ENCODE data around the gene GPBAR1. TPM values are rescaled to one million over a fixed set of nuclear protein-coding genes. Genes with fewer than 3 reads are reported as not detected.

GPBAR1 gene
- total and polyA plus RNA-seq, 4 experiments from 2014 or later: 0.17 to 1.2 (median 0.67) TPM

- DNase-seq: no peak
- intact Hi-C loops (cut with micrococcal nuclease): no loop called here
- Histone ChIP-seq H3K36me3 (ENCODE audit: insufficient read depth, low read length) (no peaks in the 10 kb centered on the region), H3K9me3 (ENCODE audit: control insufficient read depth in 1 of 2, low read length in 2 of 2) (no peaks in the 10 kb centered on the region), H3K27me3 (ENCODE audit: insufficient read depth, low read length) (no peaks in the 10 kb centered on the region), H3K4me1 (ENCODE audit: insufficient read depth, low read length) (peaks cover 29% of the 10 kb centered on the region), H3K27ac (ENCODE audit: low read depth, low read length) (no peak overlapping the region), H3K4me3 (ENCODE audit: low read length in 2 of 2) (no peak overlapping the region)
- CTCF ChIA-PET (ENCODE audit: partially characterized antibody): interaction anchor here (2.0 to 20.1 kb wide), 4 partner anchors 9 to 101 kb away, joined by 21 to 446 read pairs (median 94); partner anchors contain the start of genes AAMP, CATIP and PNKD
- Mint-ChIP-seq H3K9me3 (no peaks in the 10 kb centered on the region), H3K27ac (peak overlapping the region in 6 of 7 donors; percentile 50 to 94 (median 60)), H3K4me3 (peak overlapping the region in 2 of 8 donors; percentile 30 to 46), H3K36me3 (peaks cover 0 to 13% of the 10 kb centered on the region in 2 donors), H3K27me3 (no peaks in the 10 kb centered on the region), H3K4me1 (peaks cover 17 to 48% (median 30%) of the 10 kb centered on the region in 4 donors)
- POLR2A ChIA-PET (ENCODE audit: partially characterized antibody): interaction anchor here (0.8 to 11.2 kb wide), 5 partner anchors 9 to 105 kb away, joined by 3 to 176 read pairs (median 11); partner anchors contain the start of genes AAMP and PNKD
Observed at GRCh38 chr2:218295029-218295428, 34.2 kb downstream of the GPBAR1 start.

GRCh38 chr2:218296200-218296599 is 35.4 kb downstream of the GPBAR1 start:
- intact Hi-C loops (cut with micrococcal nuclease): no loop called here
- Histone ChIP-seq H3K4me1 (ENCODE audit: insufficient read depth, low read length) (peaks cover 21% of the 10 kb centered on the region), H3K27ac (ENCODE audit: low read depth, low read length) (no peak overlapping the region), H3K4me3 (ENCODE audit: low read length in 2 of 2) (no peak overlapping the region), H3K27me3 (ENCODE audit: insufficient read depth, low read length) (no peaks in the 10 kb centered on the region), H3K36me3 (ENCODE audit: insufficient read depth, low read length) (no peaks in the 10 kb centered on the region), H3K9me3 (ENCODE audit: control insufficient read depth in 1 of 2, low read length in 2 of 2) (no peaks in the 10 kb centered on the region)
- Mint-ChIP-seq H3K4me1 (peaks cover 11 to 39% (median 22%) of the 10 kb centered on the region in 4 donors), H3K27ac (peak overlapping the region in 2 of 7 donors; percentile 70 to 77), H3K36me3 (peaks cover 0 to 4% of the 10 kb centered on the region in 2 donors), H3K9me3 (no peaks in the 10 kb centered on the region), H3K27me3 (no peaks in the 10 kb centered on the region), H3K4me3 (no peak overlapping the region)
- CTCF ChIA-PET (ENCODE audit: partially characterized antibody): interaction anchor here (2.0 to 20.1 kb wide), 4 partner anchors 10 to 100 kb away, joined by 21 to 446 read pairs (median 94); partner anchors contain the start of genes AAMP, CATIP and PNKD
- DNase-seq: no peak
- POLR2A ChIA-PET (ENCODE audit: partially characterized antibody): interaction anchor here (2.1 to 11.2 kb wide), 3 partner anchors 11 to 71 kb away, joined by 5 to 176 read pairs (median 18); partner anchors contain the start of genes AAMP and PNKD

- DNase-seq: no peak
- Mint-ChIP-seq H3K4me1 (peaks cover 13 to 38% (median 25%) of the 10 kb centered on the region in 4 donors), H3K9me3 (no peaks in the 10 kb centered on the region), H3K36me3 (no peaks in the 10 kb centered on the region), H3K27ac (no peak overlapping the region), H3K4me3 (no peak overlapping the region), H3K27me3 (no peaks in the 10 kb centered on the region)
- Histone ChIP-seq H3K4me1 (ENCODE audit: insufficient read depth, low read length) (peaks cover 25% of the 10 kb centered on the region), H3K36me3 (ENCODE audit: insufficient read depth, low read length) (no peaks in the 10 kb centered on the region), H3K27me3 (ENCODE audit: insufficient read depth, low read length) (no peaks in the 10 kb centered on the region), H3K9me3 (ENCODE audit: control insufficient read depth in 1 of 2, low read length in 2 of 2) (no peaks in the 10 kb centered on the region), H3K4me3 (ENCODE audit: low read length in 2 of 2) (no peak overlapping the region), H3K27ac (ENCODE audit: low read depth, low read length) (no peak overlapping the region)
- CTCF ChIA-PET (ENCODE audit: partially characterized antibody): interaction anchor here (2.0 to 20.1 kb wide), 3 partner anchors 11 to 61 kb away, joined by 21 to 446 read pairs (median 151); partner anchors contain the start of genes AAMP, CATIP and PNKD
- intact Hi-C loops (cut with micrococcal nuclease): no loop called here
- POLR2A ChIA-PET (ENCODE audit: partially characterized antibody): interaction anchor here (0.6 to 11.2 kb wide), 4 partner anchors 11 to 71 kb away, joined by 3 to 176 read pairs (median 12); partner anchors contain the start of genes AAMP and PNKD
Observed at GRCh38 chr2:218296847-218297246, 36.0 kb downstream of the GPBAR1 start.

GRCh38 chr2:218298314-218298875 is 37.6 kb downstream of the GPBAR1 start:
- POLR2A ChIA-PET (ENCODE audit: partially characterized antibody): interaction anchor here (1.1 to 11.2 kb wide), 5 partner anchors 11 to 102 kb away, joined by 3 to 176 read pairs (median 6); partner anchors contain the start of genes AAMP, CATIP, CTDSP1 and PNKD
- H3K4me3 Mint-ChIP-seq: no peak overlapping the region
- H3K27ac Mint-ChIP-seq: peak overlapping the region in 2 of 7 donors; percentile 12 to 56
- H3K4me1 ChIP-seq (ENCODE audit: insufficient read depth, low read length): peaks cover 16% of the 10 kb centered on the region
- peaks cover 10 to 28% (median 20%) of the 10 kb centered on the region in 4 donors for H3K4me1 Mint-ChIP-seq
- no peaks in the 10 kb centered on the region for H3K27me3 ChIP-seq (ENCODE audit: insufficient read depth, low read length)
- CTCF ChIA-PET (ENCODE audit: partially characterized antibody): interaction anchor here (0.9 to 20.1 kb wide), 10 partner anchors 8 to 168 kb away, joined by 3 to 446 read pairs (median 4); partner anchors contain the start of genes AAMP, CATIP and PNKD
- H3K9me3 Mint-ChIP-seq: no peaks in the 10 kb centered on the region
- no peak for DNase-seq
- H3K36me3 Mint-ChIP-seq: no peaks in the 10 kb centered on the region
- H3K9me3 ChIP-seq (ENCODE audit: control insufficient read depth in 1 of 2, low read length in 2 of 2): no peaks in the 10 kb centered on the region
- H3K4me3 ChIP-seq (ENCODE audit: low read length in 2 of 2): no peak overlapping the region
- intact Hi-C loops (cut with micrococcal nuclease): no loop called here
- H3K36me3 ChIP-seq (ENCODE audit: insufficient read depth, low read length): no peaks in the 10 kb centered on the region
- H3K27ac ChIP-seq (ENCODE audit: low read depth, low read length): no peak overlapping the region
- no peaks in the 10 kb centered on the region for H3K27me3 Mint-ChIP-seq

- Histone ChIP-seq H3K4me1 (ENCODE audit: insufficient read depth, low read length) (peaks cover 8% of the 10 kb centered on the region), H3K27ac (ENCODE audit: low read depth, low read length) (no peak overlapping the region), H3K27me3 (ENCODE audit: insufficient read depth, low read length) (no peaks in the 10 kb centered on the region), H3K4me3 (ENCODE audit: low read length in 2 of 2) (no peak overlapping the region), H3K36me3 (ENCODE audit: insufficient read depth, low read length) (no peaks in the 10 kb centered on the region), H3K9me3 (ENCODE audit: control insufficient read depth in 1 of 2, low read length in 2 of 2) (no peaks in the 10 kb centered on the region)
- intact Hi-C loops (cut with micrococcal nuclease): no loop called here
- Mint-ChIP-seq H3K9me3 (no peaks in the 10 kb centered on the region), H3K4me1 (peaks cover 3 to 12% (median 7%) of the 10 kb centered on the region in 4 donors), H3K36me3 (no peaks in the 10 kb centered on the region), H3K27ac (peak overlapping the region in 2 of 7 donors; percentile 0 to 33), H3K4me3 (peak overlapping the region in 1 of 8 donors; percentile 22), H3K27me3 (no peaks in the 10 kb centered on the region)
- CTCF ChIA-PET (ENCODE audit: partially characterized antibody): interaction anchor here (1.1 to 20.1 kb wide), 4 partner anchors 10 to 58 kb away, joined by 3 to 446 read pairs (median 81); partner anchors contain the start of genes AAMP, CATIP and PNKD
- POLR2A ChIA-PET (ENCODE audit: partially characterized antibody): interaction anchor here (1.2 to 2.4 kb wide), 3 partner anchors 27 to 97 kb away, joined by 3 to 8 read pairs (median 3); partner anchors contain the start of gene CATIP
- DNase-seq: no peak
Observed at GRCh38 chr2:218300141-218300540, 39.3 kb downstream of the GPBAR1 start.

GRCh38 chr2:218301176-218301819 is 40.5 kb downstream of the GPBAR1 start:
- ChIA-PET CTCF (ENCODE audit: partially characterized antibody) (interaction anchor here (0.6 to 3.9 kb wide), 28 partner anchors 9 to 547 kb away, joined by 3 to 136 read pairs (median 4); partner anchors contain the start of genes AAMP, CATIP, CTDSP1 and PNKD), POLR2A (ENCODE audit: partially characterized antibody) (interaction anchor here (0.9 to 1.9 kb wide), 12 partner anchors 9 to 105 kb away, joined by 3 to 12 read pairs (median 4); partner anchors contain the start of genes CATIP and TMBIM1)
- intact Hi-C loops (cut with micrococcal nuclease): loop anchor here (1.0 kb wide), 7 partner anchors 15 to 347 kb away; partner anchors contain the start of gene CATIP
- peak; percentile 83 to 87 (median 84) for DNase-seq
- Mint-ChIP-seq H3K9me3 (no peaks in the 10 kb centered on the region), H3K27me3 (no peaks in the 10 kb centered on the region), H3K4me3 (no peak overlapping the region), H3K4me1 (peaks cover 3 to 8% (median 5%) of the 10 kb centered on the region in 4 donors), H3K27ac (peak overlapping the region; percentile 7 to 91 (median 39)), H3K36me3 (no peaks in the 10 kb centered on the region)
- Histone ChIP-seq H3K27me3 (ENCODE audit: insufficient read depth, low read length) (no peaks in the 10 kb centered on the region), H3K9me3 (ENCODE audit: control insufficient read depth in 1 of 2, low read length in 2 of 2) (no peaks in the 10 kb centered on the region), H3K36me3 (ENCODE audit: insufficient read depth, low read length) (no peaks in the 10 kb centered on the region), H3K4me1 (ENCODE audit: insufficient read depth, low read length) (peaks cover 8% of the 10 kb centered on the region), H3K4me3 (ENCODE audit: low read length in 2 of 2) (no peak overlapping the region), H3K27ac (ENCODE audit: low read depth, low read length) (no peak overlapping the region)
